ENCODE measurements around the gene SEPTIN7. TPM values are rescaled to one million over a fixed set of nuclear protein-coding genes. Genes with fewer than 3 reads are reported as not detected.
"Not testable (repeated sequence)": the region's sequence is repeated elsewhere in the genome, so short reads cannot be mapped to it uniquely, and the experiment has no call there.

SEPTIN7 gene
- total RNA-seq, 1 donor from 2014 or later, result 560 TPM

DNA sequence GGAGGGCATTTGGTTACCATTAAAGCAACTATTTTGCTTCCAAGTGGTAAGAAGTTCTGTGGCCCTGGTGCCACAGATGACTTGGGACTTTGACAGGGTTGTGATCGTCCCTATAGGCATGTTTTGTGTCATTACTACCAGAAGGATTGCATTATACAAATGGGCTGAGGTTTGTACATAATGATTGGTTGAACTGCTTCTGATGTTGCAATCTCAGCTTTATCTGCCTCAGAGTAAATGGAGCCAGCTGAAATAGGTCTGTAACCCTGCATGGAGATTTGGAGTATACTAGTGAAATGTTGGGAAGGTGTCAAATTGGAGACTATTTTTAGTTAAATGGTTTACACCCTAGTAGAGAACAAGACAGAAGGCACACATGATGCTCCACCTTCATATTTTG, 46.1 kb upstream of the SEPTIN7 start:
- no peak for TF ChIP-seq EZH2phosphoT487 (IDR thresholded peaks at IDR 0.05)
- TF ChIP-seq, protein P1, sequence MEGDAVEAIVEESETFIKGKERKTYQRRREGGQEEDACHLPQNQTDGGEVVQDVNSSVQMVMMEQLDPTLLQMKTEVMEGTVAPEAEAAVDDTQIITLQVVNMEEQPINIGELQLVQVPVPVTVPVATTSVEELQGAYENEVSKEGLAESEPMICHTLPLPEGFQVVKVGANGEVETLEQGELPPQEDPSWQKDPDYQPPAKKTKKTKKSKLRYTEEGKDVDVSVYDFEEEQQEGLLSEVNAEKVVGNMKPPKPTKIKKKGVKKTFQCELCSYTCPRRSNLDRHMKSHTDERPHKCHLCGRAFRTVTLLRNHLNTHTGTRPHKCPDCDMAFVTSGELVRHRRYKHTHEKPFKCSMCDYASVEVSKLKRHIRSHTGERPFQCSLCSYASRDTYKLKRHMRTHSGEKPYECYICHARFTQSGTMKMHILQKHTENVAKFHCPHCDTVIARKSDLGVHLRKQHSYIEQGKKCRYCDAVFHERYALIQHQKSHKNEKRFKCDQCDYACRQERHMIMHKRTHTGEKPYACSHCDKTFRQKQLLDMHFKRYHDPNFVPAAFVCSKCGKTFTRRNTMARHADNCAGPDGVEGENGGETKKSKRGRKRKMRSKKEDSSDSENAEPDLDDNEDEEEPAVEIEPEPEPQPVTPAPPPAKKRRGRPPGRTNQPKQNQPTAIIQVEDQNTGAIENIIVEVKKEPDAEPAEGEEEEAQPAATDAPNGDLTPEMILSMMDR (IDR thresholded peaks at IDR 0.05), result no peak
- no peak for TF ChIP-seq EZH2 (IDR thresholded peaks at IDR 0.05)
- Histone ChIP-seq H2AFZ (replicated peaks) (no peak overlapping the region), H3K9ac (no peak overlapping the region), H3K27me3 (no peaks in the 10 kb centered on the region), H3F3A (ENCODE audit: low read depth) (peaks cover 8% of the 10 kb centered on the region), H3K36me3 (no peaks in the 10 kb centered on the region), H3K4me2 (no peak overlapping the region), H3K4me3 (no peak overlapping the region), H4K20me1 (ENCODE audit: low read depth) (no peaks in the 10 kb centered on the region), H3K27ac (no peak overlapping the region), H3K9me3 (ENCODE audit: low read depth) (no peaks in the 10 kb centered on the region), H3K79me2 (ENCODE audit: low read depth) (no peaks in the 10 kb centered on the region), H3K4me1 (peaks cover 12% of the 10 kb centered on the region)
- Mint-ChIP-seq H3K9me3 (no peaks in the 10 kb centered on the region), H3K4me1 (peaks cover 10% of the 10 kb centered on the region), H3K27me3 (ENCODE audit: insufficient read depth, low read depth) (no peaks in the 10 kb centered on the region), H3K27ac (no peak overlapping the region), H3K4me3 (no peak overlapping the region), H3K36me3 (no peaks in the 10 kb centered on the region)
- DNase-seq (ENCODE audit: low spot score), result no peak

DNA sequence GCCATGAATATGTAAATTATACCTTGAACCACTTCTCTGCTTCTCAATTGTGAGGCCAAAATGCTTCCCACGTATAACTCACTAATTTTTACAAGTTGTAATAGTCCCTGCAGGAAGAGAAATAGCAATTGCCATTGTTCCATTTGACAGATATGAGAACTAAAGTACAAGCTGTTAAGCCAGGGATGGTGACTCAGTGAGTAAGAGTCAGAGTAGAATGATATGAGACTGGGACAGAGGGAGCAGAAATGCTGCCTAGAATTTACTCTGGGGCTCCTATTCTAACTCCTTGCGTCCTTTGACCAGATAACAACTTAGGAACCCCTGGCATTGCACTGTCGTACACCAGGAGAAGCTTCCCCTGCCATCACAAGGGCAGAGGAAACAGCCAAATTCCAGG, 45.1 kb upstream of the SEPTIN7 start:
- Histone ChIP-seq H3K9me3 (ENCODE audit: low read depth) (no peaks in the 10 kb centered on the region), H3F3A (ENCODE audit: low read depth) (peaks cover 8% of the 10 kb centered on the region), H3K79me2 (ENCODE audit: low read depth) (no peaks in the 10 kb centered on the region), H3K27ac (no peak overlapping the region), H3K4me2 (no peak overlapping the region), H2AFZ (replicated peaks) (no peak overlapping the region), H4K20me1 (ENCODE audit: low read depth) (no peaks in the 10 kb centered on the region), H3K27me3 (no peaks in the 10 kb centered on the region), H3K36me3 (no peaks in the 10 kb centered on the region), H3K4me3 (no peak overlapping the region), H3K4me1 (peaks cover 12% of the 10 kb centered on the region), H3K9ac (no peak overlapping the region)
- Mint-ChIP-seq H3K27ac (no peak overlapping the region), H3K4me3 (no peak overlapping the region), H3K9me3 (no peaks in the 10 kb centered on the region), H3K27me3 (ENCODE audit: insufficient read depth, low read depth) (no peaks in the 10 kb centered on the region), H3K36me3 (no peaks in the 10 kb centered on the region), H3K4me1 (peaks cover 10% of the 10 kb centered on the region)
- DNase-seq (ENCODE audit: low spot score), result no peak
- TF ChIP-seq EZH2phosphoT487 (IDR thresholded peaks at IDR 0.05) (no peak), EZH2 (IDR thresholded peaks at IDR 0.05) (no peak)
- TF ChIP-seq, protein P1 (IDR thresholded peaks at IDR 0.05), result no peak

DNA sequence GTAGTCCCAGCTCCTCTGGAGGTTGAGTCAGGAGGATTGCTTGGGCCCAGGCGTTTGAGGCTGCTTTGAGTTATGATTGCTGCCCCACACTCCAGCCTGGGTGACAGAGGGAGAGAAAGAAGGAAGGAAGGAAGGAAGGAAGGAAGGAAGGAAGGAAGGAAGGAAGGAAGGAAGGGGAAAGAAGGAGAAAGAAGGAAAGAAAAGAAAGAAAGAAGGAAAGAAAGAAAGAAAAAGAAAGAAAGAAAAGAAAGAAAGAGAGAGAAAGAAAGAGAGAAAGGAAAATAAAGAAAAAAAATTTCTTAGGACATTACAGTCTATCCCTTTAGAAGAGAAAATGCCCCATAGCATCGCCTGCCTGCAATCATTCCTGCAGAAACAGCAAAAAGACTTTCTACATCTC, 44.4 kb upstream of the SEPTIN7 start:
- H3K4me3 Mint-ChIP-seq; H3K36me3 Mint-ChIP-seq; DNase-seq (ENCODE audit: low spot score); H3K36me3 ChIP-seq; H3K9me3 Mint-ChIP-seq; H3K27me3 ChIP-seq; H3K9ac ChIP-seq; H3K79me2 ChIP-seq (ENCODE audit: low read depth); H3F3A ChIP-seq (ENCODE audit: low read depth); H4K20me1 ChIP-seq (ENCODE audit: low read depth); H3K27me3 Mint-ChIP-seq (ENCODE audit: insufficient read depth, low read depth); H3K4me3 ChIP-seq; H3K27ac Mint-ChIP-seq; H3K27ac ChIP-seq; H2AFZ ChIP-seq (replicated peaks); H3K4me2 ChIP-seq; H3K9me3 ChIP-seq (ENCODE audit: low read depth); H3K4me1 Mint-ChIP-seq: not testable (repeated sequence)
- H3K4me1 ChIP-seq, result peaks cover 12% of the 10 kb centered on the region

DNA sequence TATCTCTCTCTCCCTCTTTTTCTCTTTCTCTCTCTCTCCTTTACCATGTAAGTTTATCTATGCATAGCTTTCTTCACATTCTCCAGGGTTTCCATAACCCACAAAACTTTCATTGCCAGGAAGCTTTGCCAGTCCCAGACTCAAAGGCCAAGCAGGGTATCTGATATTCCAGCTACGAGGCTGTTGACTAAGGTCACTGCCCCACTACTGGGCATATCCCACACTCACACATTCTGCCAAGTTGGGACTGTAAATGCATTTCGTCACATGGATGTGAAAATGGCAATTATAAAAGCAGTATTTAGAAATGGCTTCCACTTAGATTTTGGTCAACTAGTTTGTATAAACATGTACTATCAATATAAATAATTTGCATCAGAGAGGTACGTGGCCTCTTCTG, 43.3 kb upstream of the SEPTIN7 start:
- Histone ChIP-seq H3K27ac (no peak overlapping the region), H3K4me2 (peak overlapping the region; percentile 20), H3K79me2 (ENCODE audit: low read depth) (no peaks in the 10 kb centered on the region), H2AFZ (replicated peaks) (no peak overlapping the region), H3K4me1 (peaks cover 12% of the 10 kb centered on the region), H3K27me3 (no peaks in the 10 kb centered on the region), H3F3A (ENCODE audit: low read depth) (peaks cover 8% of the 10 kb centered on the region), H4K20me1 (ENCODE audit: low read depth) (no peaks in the 10 kb centered on the region), H3K4me3 (no peak overlapping the region), H3K9me3 (ENCODE audit: low read depth) (no peaks in the 10 kb centered on the region), H3K36me3 (no peaks in the 10 kb centered on the region), H3K9ac (no peak overlapping the region)
- no peak for TF ChIP-seq EZH2phosphoT487 (IDR thresholded peaks at IDR 0.05)
- no peak for TF ChIP-seq EZH2 (IDR thresholded peaks at IDR 0.05)
- TF ChIP-seq, protein P1 (IDR thresholded peaks at IDR 0.05), result no peak
- Mint-ChIP-seq H3K4me3 (no peak overlapping the region), H3K27ac (no peak overlapping the region), H3K36me3 (no peaks in the 10 kb centered on the region), H3K27me3 (ENCODE audit: insufficient read depth, low read depth) (no peaks in the 10 kb centered on the region), H3K9me3 (no peaks in the 10 kb centered on the region), H3K4me1 (peaks cover 10% of the 10 kb centered on the region)
- DNase-seq (ENCODE audit: low spot score), result no peak

All from neural progenitor cell (in vitro differentiated cells).